GM18907 (cell line): ENCODE measurements around the gene STRIP1.
"Not testable (repeated sequence)": the region's sequence is repeated elsewhere in the genome, so short reads cannot be mapped to it uniquely, and the experiment has no call there.

Source experiments
- ATAC-seq: cut with Tn5 transposase; IDR thresholded peaks from one replicate; pipeline ENCODE4 v1.9.1; 2021; ENCODE audit warnings: mild to moderate bottlenecking, moderate library complexity; ENCODE audit not compliant: unreplicated experiment

STRIP1 gene

DNA sequence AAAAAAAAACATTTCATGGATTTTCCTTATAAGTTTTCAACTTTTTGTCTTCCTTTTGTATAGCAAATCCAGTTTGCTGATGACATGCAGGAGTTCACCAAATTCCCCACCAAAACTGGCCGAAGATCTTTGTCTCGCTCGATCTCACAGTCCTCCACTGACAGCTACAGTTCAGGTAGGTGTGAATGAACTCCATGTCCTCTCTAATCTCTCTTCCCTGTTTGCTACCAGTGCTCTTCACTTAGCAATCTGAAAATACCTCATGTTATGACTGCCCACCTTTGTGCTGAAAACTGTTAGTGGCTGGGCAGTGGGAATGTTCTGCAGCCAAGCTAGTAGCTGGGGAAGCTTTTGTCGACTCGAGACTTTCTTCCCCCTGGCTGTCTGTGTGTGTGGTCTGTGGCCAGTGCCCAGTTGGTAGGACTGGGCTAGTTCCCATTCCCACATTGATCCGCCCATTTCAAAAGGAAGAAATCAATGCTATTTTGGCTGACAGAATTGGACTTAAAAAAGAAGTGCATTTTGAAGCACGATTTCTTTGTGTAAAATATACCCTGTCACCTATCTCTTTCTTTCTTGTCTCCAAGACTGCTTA lies 25.4 kb upstream of the STRIP1 start:
- ATAC-seq: no peak

DNA sequence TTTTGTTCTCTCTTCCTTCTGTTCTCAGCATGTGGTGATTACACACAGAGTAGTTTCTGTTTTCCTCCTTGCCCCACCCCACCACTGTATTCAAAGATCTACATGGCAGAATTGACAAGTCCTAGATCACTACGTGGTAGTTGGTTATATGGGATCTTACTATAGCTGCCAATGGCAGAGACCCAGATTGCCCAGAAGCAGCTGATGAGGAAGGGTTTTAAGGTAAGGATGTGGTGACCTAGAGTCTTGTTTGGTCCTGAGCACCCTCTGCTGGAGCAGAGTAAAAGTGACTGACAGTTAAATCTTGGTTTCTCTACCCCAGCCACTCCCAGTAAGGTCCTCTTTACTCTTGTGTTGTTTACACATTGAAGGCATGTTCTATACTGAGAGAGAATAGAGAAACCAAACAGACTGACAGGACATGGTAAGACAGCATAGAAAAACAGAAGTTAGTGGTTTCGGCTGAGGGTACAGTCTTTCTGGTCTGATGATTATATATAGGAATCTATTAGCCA lies 22.8 kb upstream of the STRIP1 start:
- peak; percentile 95 for ATAC-seq

- peak; percentile 78 for ATAC-seq
Observed at GRCh38 chr1:110012100-110012780, 22.2 kb upstream of the STRIP1 start.

DNA sequence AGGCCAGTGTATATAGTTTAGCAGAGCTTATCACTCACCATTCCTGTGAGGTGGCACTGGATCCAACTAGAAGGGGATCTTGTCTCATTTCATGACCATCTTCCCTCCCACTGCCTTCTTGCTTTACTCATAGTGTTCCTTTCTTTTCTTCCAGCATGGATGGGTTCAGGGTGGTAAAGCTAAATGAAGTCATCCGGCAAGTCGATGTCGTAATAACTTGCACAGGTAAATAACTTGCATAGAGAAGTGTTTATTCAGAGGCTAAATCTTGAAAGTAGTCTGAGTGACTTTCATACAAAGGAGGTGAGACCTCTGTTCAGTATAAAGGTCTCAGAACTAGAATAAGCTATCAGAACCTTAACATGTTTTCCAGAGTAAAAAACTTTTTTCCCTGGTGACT lies 16.6 kb upstream of the STRIP1 start:
- ATAC-seq: no peak

GRCh38 chr1:110018396-110018795 lies 16.0 kb upstream of the STRIP1 start:
- ATAC-seq: no peak

DNA sequence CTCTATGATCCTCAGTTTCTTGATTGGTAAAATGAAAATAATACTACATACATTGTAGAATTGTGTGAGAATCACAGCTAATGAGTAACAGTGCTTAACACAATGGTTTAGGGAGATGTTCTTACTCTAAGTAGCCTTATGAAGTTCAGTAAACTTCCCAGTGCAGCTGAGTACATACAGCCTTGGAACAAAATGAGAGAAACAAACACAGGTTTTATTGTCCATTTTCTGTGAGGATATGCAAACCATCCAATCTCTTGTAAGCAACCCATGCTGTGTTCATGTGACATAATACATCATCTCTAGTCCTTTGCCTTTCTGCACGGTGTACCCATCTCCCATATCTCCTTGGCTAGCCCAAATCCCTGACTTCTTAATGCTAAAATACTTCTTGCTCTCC lies 14.7 kb upstream of the STRIP1 start:
- ATAC-seq: no peak

- no peak for ATAC-seq
Observed at GRCh38 chr1:110021285-110021684, 13.1 kb upstream of the STRIP1 start.

- no peak for ATAC-seq
Observed at GRCh38 chr1:110024613-110025012, 9.8 kb upstream of the STRIP1 start.

GRCh38 chr1:110030687-110031086 lies 3.7 kb upstream of the STRIP1 start:
- ATAC-seq: not testable (repeated sequence)

DNA sequence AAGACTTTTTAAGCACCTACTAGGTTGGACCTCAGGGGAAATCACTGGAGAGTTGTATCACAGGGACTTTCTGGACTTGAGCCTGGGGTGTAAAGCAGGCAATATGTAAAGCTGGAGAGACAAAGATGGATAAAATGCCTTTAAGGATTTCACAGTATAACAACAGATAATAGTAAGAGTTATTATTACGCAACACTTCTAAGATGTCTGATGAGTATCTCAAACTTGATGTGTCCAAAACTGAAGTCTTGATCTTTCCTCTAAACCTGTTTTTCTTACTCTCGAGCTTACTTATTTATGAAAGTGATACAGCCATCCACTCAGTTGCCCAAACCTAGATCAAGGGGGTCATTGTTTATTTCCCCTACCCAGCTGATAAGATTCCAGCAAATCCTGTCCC lies 2.1 kb upstream of the STRIP1 start:
- ATAC-seq: no peak

DNA sequence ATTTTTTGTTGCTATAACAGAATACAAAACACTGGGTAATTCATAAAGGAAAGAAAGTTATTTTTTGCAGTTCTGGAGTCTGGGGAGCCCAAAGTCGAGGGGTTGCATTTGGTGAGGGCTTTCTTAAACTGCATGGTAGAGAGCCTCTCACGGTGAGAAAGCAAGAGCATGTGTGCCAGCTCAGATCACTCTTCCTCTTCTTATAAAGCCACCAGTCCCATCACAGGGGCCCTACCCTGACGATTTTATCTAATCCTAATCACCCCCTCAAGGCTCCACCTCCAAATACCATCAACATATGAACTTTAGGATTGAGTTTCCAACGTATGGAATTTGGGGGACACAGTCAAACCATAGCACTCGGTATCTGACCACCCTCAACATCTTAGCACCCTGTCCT lies 1.0 kb upstream of the STRIP1 start:
- ATAC-seq: no peak

DNA sequence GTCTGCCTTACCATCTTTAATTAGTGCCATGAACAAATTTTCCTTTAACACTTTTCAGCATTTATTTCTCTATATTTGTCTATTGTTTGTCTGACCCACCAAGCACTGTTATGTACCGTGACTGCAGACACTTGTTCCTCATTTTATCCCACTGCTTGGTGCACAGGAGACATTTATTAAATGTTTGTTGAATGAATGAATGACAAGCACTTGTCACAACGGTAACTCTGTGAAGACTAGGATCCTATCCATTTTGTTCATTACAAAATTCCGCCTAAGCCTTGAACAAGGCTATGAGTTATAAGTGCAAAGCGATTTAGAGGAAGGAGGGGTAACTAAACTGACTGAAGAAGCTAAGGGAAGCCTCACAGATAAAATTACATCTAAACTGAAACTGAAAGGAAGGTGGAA lies 379 bp upstream of the STRIP1 start:
- ATAC-seq: no peak

- peak; percentile 23 for ATAC-seq
Observed at GRCh38 chr1:110035236-110035752, 870 bp downstream of the STRIP1 start.

DNA sequence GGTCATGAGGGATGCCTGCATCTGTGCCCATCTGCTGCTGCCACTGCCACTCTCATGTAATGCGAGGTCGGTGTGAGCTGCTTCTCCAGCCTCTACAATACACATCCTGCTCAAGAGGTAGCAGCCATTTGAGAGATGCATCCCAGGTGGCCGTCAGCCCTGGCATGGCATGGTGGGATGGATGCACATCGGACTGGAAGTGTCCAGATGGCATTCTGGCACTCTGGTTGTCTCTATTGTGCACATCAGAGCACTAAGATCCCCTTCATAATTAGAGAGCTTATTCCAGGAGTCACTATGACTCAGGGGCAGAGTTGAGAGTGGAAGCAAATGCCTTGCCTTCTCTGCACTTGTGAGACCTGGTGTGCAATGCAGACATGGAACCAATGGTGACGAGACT lies 3.8 kb downstream of the STRIP1 start:
- no peak for ATAC-seq

DNA sequence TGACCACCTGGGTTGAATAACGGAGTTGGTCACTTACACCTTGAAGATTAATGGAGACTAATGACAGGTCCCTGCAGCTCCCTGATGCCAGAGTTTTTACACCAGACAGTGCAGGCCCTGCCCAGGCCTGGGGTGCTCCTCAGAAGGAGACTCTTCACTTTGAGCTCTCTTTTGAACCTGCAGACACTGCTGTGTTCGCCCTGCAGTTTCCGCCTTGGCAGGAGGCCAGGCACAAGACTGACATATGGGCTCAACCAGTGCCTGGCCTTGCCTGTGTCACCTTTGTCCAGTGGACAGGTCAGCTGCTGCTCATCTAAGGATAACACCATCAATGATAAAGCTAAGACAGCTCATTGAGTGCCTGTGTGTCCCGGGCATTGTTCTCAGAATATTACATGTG lies 5.2 kb downstream of the STRIP1 start:
- no peak for ATAC-seq

DNA sequence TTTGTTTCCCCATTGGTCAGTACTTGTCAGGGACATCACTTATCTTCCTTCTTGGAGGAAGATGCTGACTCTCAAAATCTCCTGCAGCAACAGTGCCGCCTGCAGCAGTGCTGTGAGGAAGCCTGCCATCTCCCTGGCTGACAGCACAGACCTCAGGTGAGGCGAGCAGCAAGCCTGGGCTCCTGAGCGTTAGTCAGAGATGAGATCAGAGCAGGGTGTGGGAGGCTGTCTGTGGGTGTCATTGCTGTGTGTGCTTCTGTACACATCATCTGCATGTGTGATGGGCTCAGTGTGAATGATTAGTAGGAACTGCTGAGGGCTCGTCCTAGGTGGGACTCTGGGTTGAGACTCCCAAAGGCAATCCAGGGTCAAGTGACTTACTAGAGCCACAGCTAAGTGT lies 6.1 kb downstream of the STRIP1 start:
- ATAC-seq: no peak

DNA sequence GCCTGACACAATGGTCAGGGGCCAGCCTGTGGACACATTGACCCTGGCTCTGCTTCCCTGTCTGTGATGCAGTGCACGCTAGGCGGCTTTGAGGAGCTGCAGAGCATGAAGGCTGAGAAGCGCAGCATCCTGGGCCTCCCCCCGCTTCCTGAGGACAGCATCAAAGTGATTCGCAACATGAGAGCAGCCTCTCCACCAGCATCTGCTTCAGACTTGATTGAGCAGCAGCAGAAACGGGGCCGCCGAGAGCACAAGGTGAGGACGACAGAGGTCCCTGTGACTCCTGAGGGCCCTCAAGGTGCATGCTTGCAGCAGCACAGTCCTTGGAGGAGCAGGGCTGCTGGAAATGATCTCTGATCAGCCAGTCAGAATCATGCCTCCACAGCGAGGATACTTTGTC lies 8.6 kb downstream of the STRIP1 start:
- no peak for ATAC-seq

DNA sequence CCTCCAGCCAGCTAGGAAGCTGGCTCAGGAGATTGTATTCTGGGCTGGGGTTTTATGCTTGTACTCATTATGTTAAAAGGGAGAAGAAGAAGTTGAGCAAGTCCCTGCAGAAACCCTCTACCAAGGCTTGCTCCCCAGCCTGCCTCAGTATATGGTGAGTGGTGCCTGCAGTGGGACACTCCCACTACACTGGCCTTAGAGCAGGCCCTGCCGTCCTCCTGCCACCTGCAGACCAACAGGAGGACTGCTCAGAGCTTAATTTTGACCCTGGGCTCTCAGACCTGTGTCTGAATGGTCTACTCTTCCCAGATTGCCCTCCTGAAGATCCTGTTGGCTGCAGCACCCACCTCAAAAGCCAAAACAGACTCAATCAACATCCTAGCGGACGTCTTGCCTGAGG lies 13.0 kb downstream of the STRIP1 start:
- ATAC-seq: no peak

- ATAC-seq: no peak
Observed at GRCh38 chr1:110048240-110048639, 13.8 kb downstream of the STRIP1 start.

GRCh38 chr1:110048923-110049601 lies 14.6 kb downstream of the STRIP1 start:
- no peak for ATAC-seq

GRCh38 chr1:110049801-110050601 lies 15.6 kb downstream of the STRIP1 start:
- ATAC-seq: no peak
